HG02642 (cell line): ENCODE results near the gene TMEM63C.
A peak's percentile ranks its signal among the peaks of the same experiment; 100 is the strongest.

Experiments used
- ATAC-seq: cut with Tn5 transposase; IDR thresholded peaks from one replicate; pipeline ENCODE4 v1.9.1; 2021; ENCODE audit warnings: mild to moderate bottlenecking; ENCODE audit not compliant: unreplicated experiment, poor library complexity

TMEM63C gene

GRCh38 chr14:77190977-77191376 lies 9.4 kb downstream of the TMEM63C start:
- ATAC-seq: no peak

- no peak for ATAC-seq
These were observed 13.1 kb downstream of the TMEM63C start for GRCh38 chr14:77194706-77195105.

- no peak for ATAC-seq
These were observed 14.2 kb downstream of the TMEM63C start for GRCh38 chr14:77195766-77196165.

DNA sequence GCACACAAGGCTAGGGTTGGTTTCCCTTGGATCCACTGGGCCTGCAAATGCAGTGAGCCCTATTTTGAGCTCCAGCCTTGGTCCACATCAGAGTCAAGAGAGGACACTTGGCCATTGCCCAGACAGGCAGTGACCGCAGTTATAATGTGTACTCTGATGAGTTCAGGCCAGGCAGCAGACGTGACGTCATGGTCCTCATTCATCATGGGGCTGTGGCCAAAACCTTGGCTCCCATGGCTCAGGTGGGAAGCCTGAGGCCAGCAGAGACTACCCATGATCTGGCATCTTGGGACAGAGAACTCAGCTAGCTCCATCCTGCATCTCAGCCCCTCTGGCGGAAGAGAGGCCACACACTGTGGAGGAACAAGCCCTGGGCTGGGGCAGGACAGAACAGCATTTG lies 16.4 kb downstream of the TMEM63C start:
- no peak for ATAC-seq

- no peak for ATAC-seq
These were observed 17.0 kb downstream of the TMEM63C start for GRCh38 chr14:77198561-77198960.

GRCh38 chr14:77199590-77199989 lies 18.0 kb downstream of the TMEM63C start:
- ATAC-seq: no peak

GRCh38 chr14:77200406-77200985 lies 18.9 kb downstream of the TMEM63C start:
- ATAC-seq: no peak

GRCh38 chr14:77201696-77202095 lies 20.1 kb downstream of the TMEM63C start:
- no peak for ATAC-seq

- no peak for ATAC-seq
These were observed 22.2 kb downstream of the TMEM63C start for GRCh38 chr14:77203611-77204458.

GRCh38 chr14:77204459-77204771 lies 22.8 kb downstream of the TMEM63C start:
- no peak for ATAC-seq

- ATAC-seq: no peak
These were observed 23.3 kb downstream of the TMEM63C start for GRCh38 chr14:77204907-77205306.

- ATAC-seq: no peak
These were observed 24.0 kb downstream of the TMEM63C start for GRCh38 chr14:77205566-77205965.

DNA sequence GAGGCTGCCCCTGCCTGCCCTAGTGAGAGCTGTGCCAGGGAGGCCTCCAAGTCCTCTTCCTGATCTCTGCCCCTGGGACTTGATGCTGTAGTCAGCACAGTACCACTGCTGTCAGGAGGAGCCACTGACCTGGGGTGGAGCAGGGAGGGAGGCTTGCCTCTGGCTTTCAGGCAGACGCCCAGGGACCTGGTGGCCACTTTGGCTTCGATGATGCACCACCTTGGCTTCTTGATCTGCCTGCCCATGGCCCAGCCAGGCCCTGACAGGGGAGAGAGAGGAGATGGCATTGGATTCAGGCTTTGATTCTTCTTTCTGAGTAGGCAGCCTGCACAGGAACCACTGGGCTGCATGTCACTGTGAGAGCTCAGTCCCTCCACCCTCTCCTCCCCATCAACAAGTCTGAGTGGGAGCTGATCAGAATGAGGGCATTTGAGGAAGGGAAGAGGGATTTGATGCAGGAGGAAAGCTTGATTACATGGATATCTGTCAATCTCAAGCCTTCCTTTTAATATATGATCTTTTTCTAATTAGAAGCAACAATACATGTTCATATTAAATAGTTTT lies 24.7 kb downstream of the TMEM63C start:
- no peak for ATAC-seq

- ATAC-seq: no peak
These were observed 25.3 kb downstream of the TMEM63C start for GRCh38 chr14:77206877-77207389.

DNA sequence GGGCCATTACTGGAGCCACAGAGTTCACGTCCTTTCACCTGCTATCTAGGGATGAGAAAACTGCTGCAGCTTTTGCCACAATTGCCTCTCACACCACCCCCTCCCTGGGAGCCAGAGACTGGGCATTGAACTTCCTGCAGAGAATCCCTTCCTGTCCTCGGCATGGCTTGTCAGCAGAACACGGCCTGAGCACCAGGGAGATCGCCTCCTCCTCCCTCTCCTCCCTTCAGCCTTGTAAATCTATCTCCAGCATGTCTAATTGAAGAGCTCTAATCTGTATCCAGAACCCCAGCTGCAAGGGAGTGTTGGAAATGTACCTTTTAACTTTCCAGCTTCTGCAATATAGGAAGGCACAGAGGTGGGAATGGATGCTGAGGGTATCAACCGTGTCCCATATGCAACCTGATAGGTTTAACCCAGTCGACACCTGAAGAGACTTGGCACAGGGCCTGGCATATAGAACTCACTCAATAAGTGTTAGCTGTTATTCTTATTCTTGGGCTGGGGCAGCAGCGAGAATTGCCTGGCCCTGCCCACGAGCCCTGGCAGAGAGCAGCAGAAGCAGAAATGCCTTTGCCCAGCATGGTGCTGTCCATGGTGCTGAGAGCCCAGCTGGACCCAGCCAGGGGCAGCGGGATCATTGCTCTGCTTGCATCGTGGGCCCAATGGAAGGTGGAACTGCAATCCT lies 26.8 kb downstream of the TMEM63C start:
- ATAC-seq: no peak

DNA sequence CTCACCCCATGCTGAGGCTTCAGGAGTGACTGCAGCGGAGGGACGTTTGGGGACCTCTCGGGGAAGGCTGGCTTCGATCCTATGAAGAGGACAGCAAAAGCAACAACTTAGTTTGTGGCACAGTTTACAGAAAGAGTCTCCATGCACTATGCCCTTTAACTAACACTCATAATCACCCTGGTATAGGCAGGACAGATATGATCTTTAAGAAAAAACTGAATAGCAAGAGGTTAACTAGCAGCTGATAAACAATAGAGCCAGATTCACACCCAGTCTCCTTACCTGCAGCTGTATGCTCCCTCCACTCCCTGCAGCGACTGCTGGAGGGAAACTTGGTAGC lies 27.4 kb downstream of the TMEM63C start:
- ATAC-seq: no peak

GRCh38 chr14:77212097-77212870 lies 30.7 kb downstream of the TMEM63C start:
- no peak for ATAC-seq

DNA sequence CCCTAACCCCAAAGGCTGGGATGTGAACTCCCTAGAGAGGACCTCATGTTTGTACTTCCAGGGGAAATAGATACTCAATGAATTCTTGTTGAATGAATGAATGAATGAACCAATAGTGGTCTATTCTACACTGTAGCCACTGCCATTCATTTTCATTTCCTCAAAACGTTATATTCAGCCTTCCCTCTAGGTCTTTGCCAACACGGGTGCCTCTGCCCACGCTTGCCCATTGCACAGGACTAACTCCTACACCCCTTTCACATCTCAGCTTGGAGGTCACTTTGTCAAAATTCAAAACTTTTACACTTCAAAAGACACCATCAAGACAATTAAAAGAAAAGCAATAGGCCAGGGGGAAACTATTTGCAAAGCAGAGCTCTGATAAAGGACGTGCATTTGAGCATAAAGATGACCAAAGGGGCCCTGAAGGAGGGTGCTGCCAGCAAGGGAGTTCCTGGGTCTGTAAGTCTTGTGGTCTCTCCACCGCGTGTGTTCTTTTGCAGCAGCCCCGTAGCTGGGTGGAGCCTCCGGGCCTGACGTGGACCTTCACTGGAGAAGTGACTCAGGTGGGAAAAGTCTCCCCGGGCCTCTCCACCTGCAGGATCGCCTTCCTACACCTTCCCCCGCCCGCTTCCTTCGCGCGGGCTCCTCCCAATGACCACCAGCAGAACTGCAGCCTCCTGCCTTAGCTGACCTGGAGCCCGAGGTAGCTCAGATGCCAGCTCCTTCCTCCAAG lies 31.5 kb downstream of the TMEM63C start:
- peak; percentile 66 for ATAC-seq

DNA sequence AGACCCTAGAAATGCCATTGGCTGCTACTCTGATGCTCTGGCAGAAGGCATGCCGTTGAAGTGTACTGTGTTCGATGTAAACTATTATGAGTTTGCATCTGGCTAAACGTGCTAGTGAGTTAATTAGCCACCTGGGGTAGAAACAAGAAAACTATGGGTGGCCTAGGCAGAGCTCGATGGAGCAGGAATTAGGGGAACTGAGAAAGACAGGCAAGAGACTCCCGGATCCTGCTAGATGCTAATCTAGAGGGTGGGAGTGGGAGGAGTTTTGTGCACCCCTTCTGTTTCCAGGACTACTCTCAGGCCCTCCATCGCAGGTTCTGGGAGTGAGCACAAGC lies 32.0 kb downstream of the TMEM63C start:
- ATAC-seq: no peak

DNA sequence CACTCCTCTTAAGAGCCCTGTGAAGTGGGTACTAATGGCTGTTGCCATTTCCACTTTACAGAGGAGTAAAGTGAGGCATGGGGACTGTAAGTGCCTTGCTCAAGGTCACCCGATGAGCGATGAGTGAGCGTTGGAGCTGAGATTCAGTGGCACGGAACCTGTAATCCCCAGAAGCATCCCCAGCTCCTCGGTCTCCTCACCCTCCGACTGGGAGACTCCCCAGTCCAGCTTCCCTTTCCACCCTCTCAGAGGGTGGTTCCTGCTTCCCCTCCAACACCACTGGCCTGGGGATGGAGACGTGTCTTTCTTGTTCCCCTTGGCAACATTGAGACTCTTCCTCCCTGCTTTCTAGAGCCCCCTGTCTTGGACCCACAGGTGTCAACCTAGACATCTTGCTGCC lies 32.6 kb downstream of the TMEM63C start:
- ATAC-seq: no peak
